Right cardiac atrium (tissue), 5 donors: ENCODE measurements around the gene EMID1. TPM values are rescaled to one million over a fixed set of nuclear protein-coding genes. Genes with fewer than 3 reads are reported as not detected.
"Not testable (repeated sequence)": the region's sequence is repeated elsewhere in the genome, so short reads cannot be mapped to it uniquely, and the experiment has no call there.

Experiments
- ATAC-seq, 2 donors: fragments of 200-7000 bp; cut with Tn5 transposase; one replicate each; pipeline versions ENCODE4 v1.8.0 to v1.9.1; 2020; ENCODE audit warnings: moderate library complexity in 2 of 2, mild to moderate bottlenecking in 1 of 2
- DNase-seq, 3 donors: peaks; one replicate each; pipeline ENCODE4 v3.0.0-alpha.2; 2020
- H3K27ac ChIP-seq: one replicate; pipeline ENCODE4 v1.5.1; 2013; ENCODE audit warnings: mild to moderate bottlenecking, low read length, control low read depth, moderate library complexity
- H3K27me3 ChIP-seq: one replicate; pipeline ENCODE4 v1.6.1; 2013; ENCODE audit not compliant: control insufficient read depth, insufficient read depth
- H3K4me1 ChIP-seq: one replicate; pipeline ENCODE4 v1.6.1; 2013; ENCODE audit warnings: low read length; ENCODE audit not compliant: control insufficient read depth, insufficient read depth
- H3K4me3 ChIP-seq: one replicate; pipeline ENCODE4 v1.5.1; 2013; ENCODE audit warnings: low read length, control low read depth
- H3K9me3 ChIP-seq: one replicate; pipeline ENCODE4 v1.6.1; 2013; ENCODE audit warnings: low read length; ENCODE audit not compliant: control insufficient read depth
- WGBS: extraction: QIAGEN DNeasy Blood & Tissue Kit; methylation state at CpG from one replicate; pipeline ENCODE4 v1.1.7; 2013; 5-methylcytosine and 5-hydroxymethylcytosine counted together
- intact Hi-C, 4 donors: fragments of 100-400 bp; cut with DNase I; formaldehyde crosslinking; loops; one replicate each; pipeline versions ENCODE4 v1.11.0 to v1.14.0; 2022 to 2023
- polyA plus RNA-seq: library from polyadenylated mRNA; stranded (reverse); fragments of 200-250 nt; gene quantifications from one replicate; pipeline ENCODE4 v1.2.3, GENCODE V29; 2013
- total RNA-seq, 4 donors: library from RNA; stranded (reverse); fragmentation: NEBNext Ultra II Directional; extraction: Animal tissue kit (Norgen Biotek cat#: 25700); gene quantifications; one replicate each; pipeline ENCODE4 v1.2.1, GENCODE V29; 2021
- donor health status: healthy with polysubstance abuse.
- donor health status: DM: no; HTN: yes; CAD: no.
- donor health status: DM: no; HTN: no; CAD: no.
- donor health status: DM: no; HTN: yes; CAD: no; lungs with severe emphysema.
- donor health status: DM: yes; HTN: yes; CAD: no.

EMID1 gene
- total and polyA plus RNA-seq, 5 donors = 0.74 to 1.6 (median 0.95) TPM

DNA sequence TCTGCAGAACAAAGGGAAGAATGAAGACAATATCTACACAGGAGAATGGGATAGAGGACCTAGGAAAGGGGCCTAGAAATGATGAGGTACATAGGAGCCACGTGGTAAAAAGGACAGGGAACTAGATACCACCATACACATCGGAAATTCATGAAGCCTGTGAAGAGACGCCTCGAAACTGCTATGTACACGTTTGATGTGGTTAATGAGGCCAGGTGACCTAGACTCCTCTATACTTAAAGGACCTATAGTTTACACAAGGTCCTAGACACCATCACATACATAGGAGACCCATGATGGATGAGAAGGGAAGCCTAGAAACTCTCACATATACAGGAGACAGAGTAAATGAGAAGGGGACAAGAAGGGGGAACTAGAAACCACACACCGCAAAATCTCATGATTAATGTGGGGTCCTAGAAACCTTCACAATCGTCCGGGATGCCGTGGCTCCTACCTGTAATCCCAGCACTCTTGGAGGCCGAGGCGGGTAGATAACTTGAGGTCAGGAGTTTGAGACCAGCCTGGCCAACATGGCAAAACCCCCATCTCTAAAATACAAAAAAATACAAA lies 38.3 kb downstream of the EMID1 start:
- H3K27me3 ChIP-seq = no peaks in the 10 kb centered on the region
- no peak overlapping the region for H3K4me3 ChIP-seq
- 91% methylated on average over 11 of the region's 11 CpGs for WGBS
- no peak for ATAC-seq
- H3K9me3 ChIP-seq = no peaks in the 10 kb centered on the region
- intact Hi-C loops = loop anchor here (10.0 kb wide), 5 partner anchors 89 to 639 kb away; partner anchors contain the start of gene C22orf31 (in 1 of the 4)
- H3K4me1 ChIP-seq = no peaks in the 10 kb centered on the region
- DNase-seq = no peak
- no peak overlapping the region for H3K27ac ChIP-seq

DNA sequence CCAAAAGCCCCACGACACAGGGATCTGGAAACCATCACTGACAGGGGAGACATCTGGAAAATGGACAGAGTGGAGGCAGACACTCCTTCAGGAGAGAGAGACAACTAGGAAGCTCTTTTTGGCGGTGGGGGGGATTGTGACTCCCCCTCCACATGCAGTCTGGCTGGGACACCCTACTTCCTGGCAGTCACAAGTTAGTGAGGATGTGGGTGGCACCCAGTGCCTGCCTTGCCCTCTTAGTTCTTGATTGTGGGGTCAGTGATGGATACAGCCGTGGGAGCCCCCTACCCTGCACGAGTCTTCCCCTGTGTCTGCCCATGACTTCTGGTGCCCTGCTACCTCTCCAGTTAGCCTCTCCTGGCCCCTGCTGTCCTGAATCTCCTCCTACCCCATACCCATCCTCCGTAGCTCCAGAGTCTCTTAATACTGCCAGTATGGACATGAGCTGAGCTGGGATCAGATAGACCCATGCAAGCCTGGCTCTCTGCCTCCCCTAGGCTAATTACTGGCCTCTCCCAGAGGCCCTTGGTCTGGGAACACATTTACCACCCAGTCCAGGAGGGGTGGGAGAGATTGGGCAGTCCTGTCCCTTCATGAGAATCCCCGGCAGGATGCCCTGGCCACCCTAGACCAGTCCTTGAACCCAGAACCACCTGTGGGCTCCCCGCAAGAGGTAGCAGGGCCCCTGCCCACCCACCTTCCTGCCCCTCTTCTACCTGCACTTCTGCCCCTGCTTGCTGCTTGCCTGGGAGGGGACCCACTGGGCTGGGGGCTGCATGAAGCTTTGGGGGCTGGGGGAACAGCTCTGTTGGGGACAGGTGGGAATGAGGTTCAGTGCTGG lies 39.3 kb downstream of the EMID1 start:
- intact Hi-C loops = loop anchor here (10.0 kb wide), 5 partner anchors 90 to 640 kb away; partner anchors contain the start of gene C22orf31 (in 1 of the 4)
- Histone ChIP-seq H3K4me3 (no peak overlapping the region), H3K27ac (no peak overlapping the region), H3K9me3 (no peaks in the 10 kb centered on the region), H3K27me3 (no peaks in the 10 kb centered on the region), H3K4me1 (no peaks in the 10 kb centered on the region)
- DNase-seq (no peak), ATAC-seq (peak; percentile 23 to 31)
- WGBS = 76% methylated on average over 7 of the region's 7 CpGs

DNA sequence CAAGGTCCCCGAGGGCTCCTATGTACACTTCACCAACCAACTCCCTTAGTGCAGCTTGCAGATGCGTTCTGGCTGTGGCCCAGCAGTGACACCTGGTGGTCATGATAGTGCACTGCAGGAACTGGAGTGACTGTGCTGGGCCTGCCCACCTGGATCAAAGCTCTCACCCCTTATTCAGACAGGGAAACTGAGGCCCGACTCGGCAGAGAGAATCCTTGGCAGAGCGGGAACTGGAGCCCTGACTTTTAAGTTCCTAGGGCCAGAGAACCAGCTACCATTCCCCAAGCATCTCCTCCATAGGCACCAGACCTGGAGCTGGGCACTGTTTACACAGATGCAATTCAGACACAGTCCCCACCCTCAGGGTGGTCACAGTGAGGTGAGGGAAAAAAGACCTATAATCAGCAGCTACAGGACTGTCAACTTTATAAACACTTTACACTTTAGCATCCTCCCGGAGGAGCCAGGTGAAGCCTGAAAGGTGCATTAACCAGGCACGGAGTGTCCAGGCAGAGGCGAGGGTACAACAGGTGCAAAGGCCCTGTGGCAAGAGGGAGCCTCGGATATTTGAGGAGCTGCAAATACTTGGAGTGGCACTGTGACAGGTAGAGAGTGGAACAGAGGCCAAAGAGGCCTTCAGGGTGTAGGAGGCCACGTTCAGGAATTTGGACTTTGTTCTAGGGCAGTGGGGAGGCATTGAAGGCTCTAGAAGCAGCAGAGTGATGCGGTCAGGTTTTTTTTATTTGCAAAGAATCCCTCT lies 40.1 kb downstream of the EMID1 start:
- 43% methylated on average over 11 of the region's 11 CpGs for WGBS
- DNase-seq (peak; percentile 64 to 86 (median 83)), ATAC-seq (peak; percentile 81 to 87)
- intact Hi-C loops = loop anchor here (10.0 kb wide), 5 partner anchors 91 to 641 kb away; partner anchors contain the start of gene C22orf31 (in 1 of the 4)
- H3K4me3 ChIP-seq = no peak overlapping the region
- no peaks in the 10 kb centered on the region for H3K4me1 ChIP-seq
- H3K27ac ChIP-seq = no peak overlapping the region
- H3K27me3 ChIP-seq = no peaks in the 10 kb centered on the region
- H3K9me3 ChIP-seq = no peaks in the 10 kb centered on the region

DNA sequence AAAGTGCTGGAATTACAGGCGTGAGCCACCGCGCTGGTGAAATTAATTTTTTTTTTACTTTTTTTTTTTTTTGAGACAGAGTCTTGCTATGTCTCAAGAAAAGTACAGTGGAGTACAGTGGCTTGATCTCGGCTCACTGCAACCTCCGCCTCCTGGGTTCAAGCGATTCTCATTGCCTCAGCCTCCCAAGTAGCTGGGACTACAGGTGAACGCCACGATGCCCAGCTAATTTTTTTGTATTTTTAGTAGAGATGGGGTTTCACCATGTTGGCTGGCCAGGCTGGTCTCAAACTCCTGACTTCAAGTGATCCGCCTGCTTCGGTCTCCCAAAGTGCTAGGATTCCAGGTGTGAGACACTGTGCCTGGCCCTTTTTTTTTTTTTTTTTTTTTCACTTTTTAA lies 42.2 kb downstream of the EMID1 start:
- H3K4me1 ChIP-seq, H3K27ac ChIP-seq, ATAC-seq, H3K27me3 ChIP-seq, DNase-seq, H3K4me3 ChIP-seq, H3K9me3 ChIP-seq: not testable (repeated sequence)
- 95% methylated on average over 10 of the region's 10 CpGs for WGBS
- intact Hi-C loops = loop anchor here (10.0 kb wide), 5 partner anchors 93 to 643 kb away; partner anchors contain the start of gene C22orf31 (in 1 of the 4)

DNA sequence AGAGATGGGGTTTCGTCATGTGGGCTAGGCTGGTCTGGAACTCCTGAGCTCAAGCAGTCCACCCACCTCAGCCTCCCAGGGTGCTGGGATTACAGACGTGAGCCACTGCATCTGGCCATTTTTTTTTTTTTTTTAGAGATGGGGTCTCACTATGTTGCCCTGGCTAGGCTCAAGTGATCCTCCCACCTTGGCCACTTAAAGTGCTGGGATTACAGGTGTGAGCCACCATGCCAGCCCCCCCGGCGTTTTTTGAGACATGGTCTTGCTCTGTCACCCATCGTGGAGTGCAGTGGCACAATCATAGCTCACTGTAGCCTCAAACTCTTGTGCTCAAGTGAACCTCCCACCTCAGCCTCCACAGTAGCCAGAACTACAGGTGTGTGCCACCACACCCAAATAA lies 45.6 kb downstream of the EMID1 start:
- H3K9me3 ChIP-seq = no peaks in the 10 kb centered on the region
- no peak overlapping the region for H3K4me3 ChIP-seq
- ATAC-seq (no peak), DNase-seq (no peak)
- H3K4me1 ChIP-seq = no peaks in the 10 kb centered on the region
- WGBS = 95% methylated on average over 5 of the region's 5 CpGs
- H3K27ac ChIP-seq = no peak overlapping the region
- intact Hi-C loops = no loop called here
- H3K27me3 ChIP-seq = no peaks in the 10 kb centered on the region

DNA sequence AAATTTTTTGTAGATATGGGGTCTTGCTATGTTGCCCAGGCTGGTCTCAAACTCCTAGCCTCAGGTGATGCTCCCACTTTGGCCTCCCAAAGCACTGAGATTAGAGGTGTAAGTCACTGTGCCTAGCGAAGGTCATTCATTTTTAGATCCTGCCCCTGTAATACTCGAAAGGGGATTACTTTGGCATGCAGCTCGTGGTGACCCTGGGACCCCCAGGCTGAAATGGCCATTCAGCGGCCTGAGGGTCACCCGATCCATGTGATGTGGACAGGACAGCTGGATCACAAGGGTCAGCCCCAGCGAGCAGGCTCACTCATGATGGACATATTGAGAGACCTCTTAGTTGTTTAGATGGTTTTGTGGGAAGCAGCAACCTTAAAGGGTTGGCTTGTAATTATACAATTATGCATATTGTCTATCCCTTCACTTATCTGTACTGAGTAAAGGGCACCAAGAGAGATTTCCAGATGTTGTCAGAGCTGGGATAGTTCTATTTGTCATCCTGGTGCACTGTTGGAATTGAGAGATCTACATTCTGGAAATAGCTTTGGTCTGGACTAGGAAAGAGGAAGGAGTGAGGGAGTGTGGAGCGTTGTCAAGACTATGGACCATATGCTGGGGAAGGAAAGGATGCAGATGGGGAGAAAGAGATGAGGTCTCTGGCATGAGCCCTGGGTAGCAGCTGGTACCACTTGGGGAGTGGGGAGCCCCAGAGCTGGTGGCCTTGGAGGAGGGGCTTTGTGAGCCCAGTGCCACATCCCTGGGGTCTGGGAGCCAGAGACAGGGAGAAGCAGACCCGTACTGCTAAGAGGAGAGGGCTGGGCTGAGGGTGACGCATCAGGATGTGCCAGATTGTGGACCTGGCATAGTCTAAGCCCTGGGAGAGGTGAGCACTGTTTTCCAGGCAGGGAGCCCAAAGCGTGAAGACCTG lies 46.5 kb downstream of the EMID1 start:
- Histone ChIP-seq H3K9me3 (no peaks in the 10 kb centered on the region), H3K27ac (no peak overlapping the region), H3K4me3 (no peak overlapping the region), H3K4me1 (no peaks in the 10 kb centered on the region), H3K27me3 (no peaks in the 10 kb centered on the region)
- ATAC-seq (no peak), DNase-seq (no peak)
- WGBS = 88% methylated on average over 10 of the region's 10 CpGs
- intact Hi-C loops = no loop called here

DNA sequence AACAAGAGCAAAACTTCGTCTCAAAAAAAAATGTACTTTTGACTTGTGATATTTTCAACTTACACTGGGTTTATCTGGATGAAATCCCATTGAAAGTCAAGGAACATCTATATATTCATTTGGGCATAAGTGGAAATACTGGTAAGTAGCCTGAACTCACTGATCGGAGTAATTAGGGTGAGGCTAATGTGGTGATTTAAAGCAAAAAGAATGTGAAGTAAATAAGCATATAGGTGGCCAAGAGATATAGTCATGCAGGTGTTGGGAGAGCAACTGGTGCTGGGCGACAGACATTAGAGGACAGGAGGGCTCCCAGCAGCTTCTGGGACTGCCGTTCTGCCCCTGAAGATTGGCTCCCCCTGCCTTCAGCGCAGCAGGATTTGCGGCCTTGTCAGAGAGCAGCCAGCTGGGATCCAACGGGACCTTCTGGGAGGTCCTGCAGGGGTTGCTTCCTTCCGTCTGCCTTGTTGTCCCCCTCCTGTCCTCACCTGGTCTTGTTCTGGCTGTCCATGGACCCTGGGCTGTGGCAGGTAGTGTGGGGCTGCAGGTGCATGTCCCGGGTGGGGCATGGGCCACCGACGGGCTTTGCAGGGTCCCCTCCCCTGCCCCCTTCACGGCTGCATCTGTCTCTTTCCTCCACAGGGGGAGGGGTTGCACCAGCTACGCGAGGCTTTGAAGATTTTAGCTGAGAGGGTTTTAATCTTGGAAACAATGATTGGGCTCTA lies 48.0 kb downstream of the EMID1 start:
- intact Hi-C loops = no loop called here
- no peak for ATAC-seq
- 76% methylated on average over 14 of the region's 14 CpGs for WGBS
- Histone ChIP-seq H3K27ac (no peak overlapping the region), H3K27me3 (no peaks in the 10 kb centered on the region), H3K4me3 (no peak overlapping the region), H3K9me3 (no peaks in the 10 kb centered on the region), H3K4me1 (no peaks in the 10 kb centered on the region)
- no peak for DNase-seq

DNA sequence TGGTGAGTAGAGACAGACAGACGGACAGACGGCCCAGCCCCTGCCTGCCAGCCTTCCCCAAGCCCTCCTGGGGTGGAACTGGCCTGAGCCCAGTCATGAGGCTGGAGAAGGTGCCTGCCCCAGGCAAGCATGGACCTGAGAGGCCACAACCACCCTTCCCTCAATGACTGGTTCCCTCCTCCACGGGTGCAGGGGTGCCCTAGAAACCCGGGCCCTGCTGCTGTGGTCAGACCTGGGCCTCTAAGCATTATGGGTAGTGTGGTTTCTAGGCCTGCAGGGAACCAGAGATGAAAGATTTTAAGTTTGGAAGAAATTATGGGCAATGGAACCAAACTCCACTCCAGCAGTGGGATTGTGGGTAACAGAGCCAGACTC lies 48.6 kb downstream of the EMID1 start:
- Histone ChIP-seq H3K9me3 (no peaks in the 10 kb centered on the region), H3K27ac (no peak overlapping the region), H3K4me1 (no peaks in the 10 kb centered on the region), H3K4me3 (no peak overlapping the region), H3K27me3 (no peaks in the 10 kb centered on the region)
- no peak for DNase-seq
- WGBS = 70% methylated on average over 4 of the region's 4 CpGs
- intact Hi-C loops = no loop called here
- no peak for ATAC-seq

DNA sequence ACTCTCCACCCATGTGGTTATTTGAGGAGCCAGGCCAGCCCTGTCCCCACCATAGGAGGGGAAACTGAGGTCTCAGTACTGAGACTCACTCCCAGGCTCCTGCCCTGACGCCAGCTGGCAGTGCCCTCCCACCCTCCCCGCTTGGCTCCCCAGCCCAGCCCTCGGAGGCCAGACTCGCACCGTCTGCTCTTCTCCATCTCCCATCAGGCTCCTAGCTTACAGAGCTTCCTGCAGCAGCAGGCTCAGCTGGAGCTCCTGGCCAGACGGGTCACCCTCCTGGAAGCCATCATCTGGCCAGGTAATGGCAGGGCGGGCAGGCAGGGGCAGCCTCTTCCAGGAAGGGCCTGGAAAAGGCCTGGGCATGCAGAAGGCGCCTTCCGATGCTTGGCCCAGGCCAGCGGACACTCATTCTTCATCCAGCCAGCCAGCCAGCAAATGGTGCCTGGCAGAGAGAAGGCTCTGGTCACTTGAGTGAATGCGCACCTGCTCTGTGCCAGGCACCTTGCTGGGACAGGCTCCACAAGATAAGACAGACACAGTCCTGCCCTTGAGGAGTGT lies 49.4 kb downstream of the EMID1 start:
- ATAC-seq (no peak), DNase-seq (no peak)
- Histone ChIP-seq H3K27me3 (no peaks in the 10 kb centered on the region), H3K4me3 (no peak overlapping the region), H3K4me1 (no peaks in the 10 kb centered on the region), H3K9me3 (no peaks in the 10 kb centered on the region), H3K27ac (no peak overlapping the region)
- intact Hi-C loops = no loop called here
- 99% methylated on average over 11 of the region's 11 CpGs for WGBS
